ENCODE measurements around the gene TSPAN15. TPM values are rescaled to one million over a fixed set of nuclear protein-coding genes. Genes with fewer than 3 reads are reported as not detected.

TSPAN15 gene
- total and polyA plus RNA-seq, 2 of the 4 experiments (the other 2 are of a cell fraction), result 0.48 TPM; not detected in 1

GRCh38 chr10:69402386-69402785, 48.9 kb upstream of the TSPAN15 start:
- TF ChIP-seq NFE2L2 (IDR thresholded peaks at IDR 0.05; ENCODE audit: low read depth, low read length) (no peak), FOS (IDR thresholded peaks at IDR 0.05; ENCODE audit: low read depth, low read length) (no peak), CHD1 (IDR thresholded peaks at IDR 0.05; ENCODE audit: low read depth, low read length) (no peak), SMC3 (IDR thresholded peaks at IDR 0.05; ENCODE audit: low read depth, low read length) (no peak), MAFK (IDR thresholded peaks at IDR 0.05; ENCODE audit: low read depth, low read length) (no peak), BHLHE40 (IDR thresholded peaks at IDR 0.05; ENCODE audit: low read depth, low read length) (no peak)
- Histone ChIP-seq H2AK5ac (ENCODE audit: low read depth, low read length) (no peak overlapping the region), H2AFZ (replicated peaks; ENCODE audit: low read length, poor library complexity) (no peak overlapping the region), H3K27me3 (ENCODE audit: control insufficient read depth, insufficient read depth, low read length) (no peaks in the 10 kb centered on the region), H2BK15ac (ENCODE audit: low read depth, low read length) (no peak overlapping the region), H2BK120ac (ENCODE audit: low read depth, low read length) (no peak overlapping the region), H3K36me3 (ENCODE audit: control insufficient read depth, insufficient read depth, low read length) (peaks cover 19% of the 10 kb centered on the region), H4K91ac (ENCODE audit: insufficient read depth, low read depth, low read length) (no peak overlapping the region), H3K4me1 (ENCODE audit: control insufficient read depth, insufficient read depth, low read length) (peaks cover 19% of the 10 kb centered on the region), H3K14ac (replicated peaks; ENCODE audit: low read depth, low read length) (no peak overlapping the region), H3K4ac (ENCODE audit: low read depth, low read length) (no peak overlapping the region), H4K20me1 (ENCODE audit: insufficient read depth, low read length) (peaks cover 9% of the 10 kb centered on the region; the same call in 1 of the 2 replicates), H2AK9ac (replicated peaks; ENCODE audit: low read depth, low read length, poor library complexity) (no peak overlapping the region), H3K23ac (ENCODE audit: low read depth, low read length) (no peak overlapping the region), H3K9me3 (ENCODE audit: control insufficient read depth, insufficient read depth, low read length) (no peaks in the 10 kb centered on the region), H3K27ac (ENCODE audit: insufficient read depth, low read length) (no peak overlapping the region), H3K18ac (ENCODE audit: low read depth, low read length) (no peak overlapping the region), H2BK5ac (ENCODE audit: low read depth, low read length, poor library complexity, severe bottlenecking) (no peak overlapping the region), H3K79me1 (ENCODE audit: low read depth in 1 of 2, low read length in 2 of 2) (peaks cover 0 to 6% of the 10 kb centered on the region in 2 experiments; a peak in 1 of 4 replicates), H3K56ac (ENCODE audit: extremely low read depth, insufficient read depth, low read length) (no peak overlapping the region), H4K5ac (ENCODE audit: low read depth, low read length) (no peak overlapping the region), H4K8ac (ENCODE audit: low read depth in 2 of 2, low read length in 2 of 2) (no peak overlapping the region), H3K4me3 (ENCODE audit: insufficient read depth, low read depth, low read length) (no peak overlapping the region), H3K4me2 (ENCODE audit: low read depth, low read length) (no peak overlapping the region), H2BK20ac (ENCODE audit: low read depth, low read length) (no peak overlapping the region), H3K9ac (ENCODE audit: low read depth, low read length) (no peak overlapping the region), H3K9me1 (ENCODE audit: insufficient read depth, low read length) (peaks cover 20% of the 10 kb centered on the region)
- in situ Hi-C loops (cut with MboI; ENCODE audit: low sequenced_read_pairs) (no loop called here), intact Hi-C loops (cut with micrococcal nuclease) (no loop called here), dilution Hi-C loops (cut with HindIII; ENCODE audit: low sequenced_read_pairs, unreplicated experiment) (no loop called here)
- ChIA-PET CTCF (interaction anchor here (2.0 kb wide), 1 partner anchor 10 kb away, joined by 9 read pairs; no protein-coding TSS in a partner anchor), POLR2A (ENCODE audit: unreplicated experiment) (no interaction called here)
- ATAC-seq (ENCODE audit: low read depth) (no peak), DNase-seq (no peak)
- WGBS, 2 experiments (ENCODE audit: extremely low coverage in 2 of 2, insufficient read length in 1 of 2), result 84% methylated on average over 3 of the region's 6 CpGs; no CpG with 5 or more reads in 1 of the 2 experiments
- no TSS peak for BruUV-seq (replicated peaks)
